Upper lobe of right lung (tissue), 1 donor: ENCODE measurements around the gene SF1. TPM values are rescaled to one million over a fixed set of nuclear protein-coding genes. Genes with fewer than 3 reads are reported as not detected.

Source experiments
- ATAC-seq: fragments of 200-7000 bp; cut with Tn5 transposase; one replicate; pipeline ENCODE4 v1.9.1; 2020; ENCODE audit warnings: mild to moderate bottlenecking, moderate library complexity
- DNase-seq: peaks from one replicate; pipeline ENCODE4 v3.0.0-alpha.2; 2020
- H3K27ac ChIP-seq: fragments of 200-600 bp; one replicate; pipeline ENCODE4 v1.8.0; 2022
- H3K27me3 ChIP-seq: fragments of 200-600 bp; one replicate; pipeline ENCODE4 v1.8.0; 2022; ENCODE audit warnings: mild to moderate bottlenecking
- H3K36me3 ChIP-seq: fragments of 200-600 bp; one replicate; pipeline ENCODE4 v1.8.0; 2022
- H3K4me1 ChIP-seq: fragments of 200-600 bp; one replicate; pipeline ENCODE4 v1.8.0; 2022
- H3K4me3 ChIP-seq: fragments of 200-600 bp; one replicate; pipeline ENCODE4 v1.8.0; 2022; ENCODE audit warnings: mild to moderate bottlenecking
- H3K9me3 ChIP-seq: fragments of 200-600 bp; one replicate; pipeline ENCODE4 v1.8.0; 2022
- intact Hi-C: fragments of 100-400 bp; cut with DNase I; formaldehyde crosslinking; loops from one replicate; pipeline ENCODE4 v1.11.0; 2022
- total RNA-seq: library from RNA; stranded (reverse); fragmentation: NEBNext Ultra II Directional; extraction: Animal tissue kit (Norgen Biotek cat#: 25700); gene quantifications from one replicate; pipeline ENCODE4 v1.2.1, GENCODE V29; 2021
- TF ChIP-seq, protein P1 (sequence below): fragments of 200-600 bp; IDR thresholded peaks from one replicate; pipeline ENCODE4 v1.8.0; 2022; ENCODE audit warnings: antibody characterized with exemption
- donor health status: DM: no; HTN: yes; CAD: no; lungs with severe emphysema.

Gene SF1
- total RNA-seq, 1 donor from 2014 or later = 294 TPM

DNA sequence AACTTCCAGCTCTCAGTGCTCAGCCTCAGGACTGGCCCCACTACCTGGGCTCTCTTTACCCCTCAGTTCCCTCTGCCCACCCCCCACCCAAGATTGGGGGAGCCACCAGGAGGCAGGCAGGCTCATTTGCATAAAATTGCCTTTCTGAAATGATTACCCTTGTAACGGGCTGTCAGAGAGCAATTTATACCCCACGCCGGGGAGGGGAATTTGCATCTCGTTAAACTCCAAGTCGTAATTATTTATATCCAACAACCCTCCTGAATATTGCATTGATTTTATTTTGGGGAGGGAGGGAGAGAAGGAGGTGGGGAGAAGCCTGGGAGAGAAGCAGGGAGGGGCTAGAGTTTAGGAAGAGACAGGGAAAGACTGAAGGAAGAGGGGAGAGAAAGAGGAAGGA, 63.7 kb downstream of the SF1 start:
- Histone ChIP-seq H3K36me3 (no peaks in the 10 kb centered on the region), H3K27ac (no peak overlapping the region), H3K4me1 (no peaks in the 10 kb centered on the region), H3K9me3 (no peaks in the 10 kb centered on the region), H3K4me3 (no peak overlapping the region), H3K27me3 (peaks cover 93% of the 10 kb centered on the region)
- DNase-seq (no peak), ATAC-seq (no peak)
- intact Hi-C loops = no loop called here
- TF ChIP-seq, protein P1, sequence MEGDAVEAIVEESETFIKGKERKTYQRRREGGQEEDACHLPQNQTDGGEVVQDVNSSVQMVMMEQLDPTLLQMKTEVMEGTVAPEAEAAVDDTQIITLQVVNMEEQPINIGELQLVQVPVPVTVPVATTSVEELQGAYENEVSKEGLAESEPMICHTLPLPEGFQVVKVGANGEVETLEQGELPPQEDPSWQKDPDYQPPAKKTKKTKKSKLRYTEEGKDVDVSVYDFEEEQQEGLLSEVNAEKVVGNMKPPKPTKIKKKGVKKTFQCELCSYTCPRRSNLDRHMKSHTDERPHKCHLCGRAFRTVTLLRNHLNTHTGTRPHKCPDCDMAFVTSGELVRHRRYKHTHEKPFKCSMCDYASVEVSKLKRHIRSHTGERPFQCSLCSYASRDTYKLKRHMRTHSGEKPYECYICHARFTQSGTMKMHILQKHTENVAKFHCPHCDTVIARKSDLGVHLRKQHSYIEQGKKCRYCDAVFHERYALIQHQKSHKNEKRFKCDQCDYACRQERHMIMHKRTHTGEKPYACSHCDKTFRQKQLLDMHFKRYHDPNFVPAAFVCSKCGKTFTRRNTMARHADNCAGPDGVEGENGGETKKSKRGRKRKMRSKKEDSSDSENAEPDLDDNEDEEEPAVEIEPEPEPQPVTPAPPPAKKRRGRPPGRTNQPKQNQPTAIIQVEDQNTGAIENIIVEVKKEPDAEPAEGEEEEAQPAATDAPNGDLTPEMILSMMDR = no peak

Other genes starting within 250 kb of the SF1 start
- not detected for gene SLC22A11, start 222.6 kb downstream of the SF1 start, total RNA-seq
- not detected for gene SLC22A12, start 187.3 kb downstream of the SF1 start, total RNA-seq
- 0.72 TPM for gene NRXN2, start 55.3 kb downstream of the SF1 start, total RNA-seq
- gene RASGRP2, start 34.4 kb downstream of the SF1 start, total RNA-seq = 27.6 TPM
- 2.0 TPM for gene PYGM, start 18.6 kb downstream of the SF1 start, total RNA-seq
- 28.9 TPM for gene MAP4K2, start 24.7 kb upstream of the SF1 start, total RNA-seq
- gene MEN1, start 32.0 kb upstream of the SF1 start, total RNA-seq = 22.5 TPM
- 20.9 TPM for gene CDC42BPG, start 66.1 kb upstream of the SF1 start, total RNA-seq
- 94.6 TPM for gene EHD1, start 100.1 kb upstream of the SF1 start, total RNA-seq
- gene ATG2A, start 138.7 kb upstream of the SF1 start, total RNA-seq = 23.2 TPM
- 29.4 TPM for gene PPP2R5B, start 146.1 kb upstream of the SF1 start, total RNA-seq
- not detected for gene GPHA2, start 157.4 kb upstream of the SF1 start, total RNA-seq
- gene MAJIN, start 193.6 kb upstream of the SF1 start, total RNA-seq = not detected
- 7.5 TPM for gene BATF2, start 218.4 kb upstream of the SF1 start, total RNA-seq
- gene ARL2, start 235.6 kb upstream of the SF1 start, total RNA-seq = 84.4 TPM
- 27.1 TPM for gene SNX15, start 248.9 kb upstream of the SF1 start, total RNA-seq